Stimulated activated CD4-positive, alpha-beta T cell treated with anti-CD3 and anti-CD28 coated beads, Interleukin-1b, Interleukin-23, amount 100 ng/mL, for 48 hours (primary cell): ENCODE measurements around the gene ATXN7.

Source experiments
- DNase-seq: peaks from one replicate; pipeline ENCODE4 v3.0.0-alpha.2; 2020

Gene ATXN7

GRCh38 chr3:63940389-63940757 is 76.7 kb downstream of the ATXN7 start:
- no peak for DNase-seq

GRCh38 chr3:63942528-63942927 is 78.9 kb downstream of the ATXN7 start:
- DNase-seq: no peak

GRCh38 chr3:63943678-63944077 is 80.0 kb downstream of the ATXN7 start:
- no peak for DNase-seq

- no peak for DNase-seq
Observed at GRCh38 chr3:63945558-63946096, 82.0 kb downstream of the ATXN7 start.

- no peak for DNase-seq
Observed at GRCh38 chr3:63946753-63947152, 83.1 kb downstream of the ATXN7 start.

GRCh38 chr3:63947594-63947993 is 83.9 kb downstream of the ATXN7 start:
- DNase-seq: no peak

GRCh38 chr3:63949005-63949404 is 85.3 kb downstream of the ATXN7 start:
- no peak for DNase-seq

GRCh38 chr3:63950698-63951097 is 87.0 kb downstream of the ATXN7 start:
- DNase-seq: no peak

GRCh38 chr3:63951492-63952247 is 88.0 kb downstream of the ATXN7 start:
- DNase-seq: no peak

GRCh38 chr3:63952248-63952594 is 88.6 kb downstream of the ATXN7 start:
- no peak for DNase-seq

GRCh38 chr3:63954182-63954581 is 90.5 kb downstream of the ATXN7 start:
- no peak for DNase-seq

- no peak for DNase-seq
Observed at GRCh38 chr3:63955036-63955650, 91.5 kb downstream of the ATXN7 start.

GRCh38 chr3:63955830-63956545 is 92.3 kb downstream of the ATXN7 start:
- DNase-seq: no peak

- DNase-seq: no peak
Observed at GRCh38 chr3:63959146-63959545, 95.5 kb downstream of the ATXN7 start.

- no peak for DNase-seq
Observed at GRCh38 chr3:63960048-63960711, 96.5 kb downstream of the ATXN7 start.

GRCh38 chr3:63961891-63962290 is 98.2 kb downstream of the ATXN7 start:
- DNase-seq: no peak

- no peak for DNase-seq
Observed at GRCh38 chr3:63963496-63963895, 99.8 kb downstream of the ATXN7 start.

- no peak for DNase-seq
Observed at GRCh38 chr3:63964681-63965485, 101.2 kb downstream of the ATXN7 start.

- DNase-seq: no peak
Observed at GRCh38 chr3:63966007-63966406, 102.3 kb downstream of the ATXN7 start.

- no peak for DNase-seq
Observed at GRCh38 chr3:63966871-63967270, 103.2 kb downstream of the ATXN7 start.

GRCh38 chr3:63967675-63968611 is 104.3 kb downstream of the ATXN7 start:
- no peak for DNase-seq
